GM12878 (cell line): ENCODE data around the gene USH2A. TPM values are rescaled to one million over a fixed set of nuclear protein-coding genes. Genes with fewer than 3 reads are reported as not detected.

Experiments
- ATAC-seq: fragments of 200-7000 bp; cut with Tn5 transposase; 3 replicates; pipeline ENCODE4 v1.9.1; 2020; ENCODE audit warnings: mild to moderate bottlenecking, moderate library complexity
- BruUV-seq: library from RNA; stranded (reverse); fragments of 400-500 nt; replicated peaks from 2 replicates; lab custom pipeline; 2021; lab: Mats Ljungman, UMichigan
- CTCF ChIA-PET: fragments of 300-600 bp; sonication (Branson Sonifier 250); formaldehyde crosslinking; extraction: SDS; loops from one replicate; lab custom pipeline; 2021; ENCODE audit warnings: inconsistent platforms; lab: Yijun Ruan, JAX
- POLR2A ChIA-PET: fragments of 350-600 bp; formaldehyde crosslinking; extraction: SDS; loops from one replicate; lab custom pipeline; 2021; ENCODE audit warnings: inconsistent platforms; lab: Charles Lee
- RAD21 ChIA-PET: fragments of 300-600 bp; sonication (Branson Sonifier 250); formaldehyde crosslinking; loops from one replicate; lab custom pipeline; 2023; ENCODE audit warnings: antibody characterized with exemption; ENCODE audit not compliant: unreplicated experiment; lab: Charles Lee
- SMC1A ChIA-PET: fragments of 300-600 bp; sonication (Branson Sonifier 250); formaldehyde crosslinking; loops from one replicate; lab custom pipeline; 2023; ENCODE audit not compliant: unreplicated experiment, uncharacterized antibody; lab: Charles Lee
- DNase-seq: peaks from one replicate; pipeline ENCODE4 v3.0.0-alpha.2; 2011; ENCODE audit warnings: low read depth, low spot score
- FAIRE-seq: peaks from 3 replicates; lab custom pipeline; 2011; peaks lifted over from hg19 to GRCh38; lab: Jason Lieb, UNC
- H2AFZ ChIP-seq: 2 replicates; pipeline ENCODE4 v1.6.0; 2011; ENCODE audit warnings: low read depth, low read length, control low read depth; ENCODE audit not compliant: control insufficient read depth
- H3K27ac ChIP-seq: 2 replicates; pipeline ENCODE4 v1.5.1; 2011; ENCODE audit warnings: control low read depth; ENCODE audit not compliant: control insufficient read depth, insufficient read depth
- H3K27me3 ChIP-seq, 2 experiments: replicated peaks in 1 of 2; 2 replicates each; pipeline versions ENCODE4 v1.6.0 to v1.6.1; 2011; ENCODE audit warnings: low read length in 1 of 2; ENCODE audit not compliant: control insufficient read depth in 2 of 2, insufficient read depth in 2 of 2
- H3K36me3 ChIP-seq, 2 experiments: 2 replicates each; pipeline ENCODE4 v1.5.1; 2011; ENCODE audit warnings: low read length in 1 of 2; ENCODE audit not compliant: control insufficient read depth in 2 of 2, insufficient read depth in 2 of 2
- H3K4me1 ChIP-seq: 2 replicates; pipeline ENCODE4 v1.6.1; 2011; ENCODE audit warnings: mild to moderate bottlenecking, low read length, moderate library complexity, mixed read lengths; ENCODE audit not compliant: control insufficient read depth, insufficient read depth
- H3K4me2 ChIP-seq: 2 replicates; pipeline ENCODE4 v1.6.0; 2011; ENCODE audit warnings: control low read depth; ENCODE audit not compliant: control insufficient read depth, insufficient read depth
- H3K4me3 ChIP-seq: fragments of 200-600 bp; sonication (generic); 2 replicates; pipeline ENCODE4 v1.5.1; 2016
- H3K79me2 ChIP-seq: 2 replicates; pipeline ENCODE4 v1.6.0; 2011; ENCODE audit warnings: low read length; ENCODE audit not compliant: control insufficient read depth, insufficient read depth
- H3K9ac ChIP-seq: 2 replicates; pipeline ENCODE4 v1.8.0; 2011; ENCODE audit warnings: low read length, control low read depth, mixed read lengths; ENCODE audit not compliant: control insufficient read depth, insufficient read depth
- H3K9me3 ChIP-seq: replicated peaks from 3 replicates; pipeline ENCODE4 v1.5.1; 2011; ENCODE audit warnings: mild to moderate bottlenecking, low read length; ENCODE audit not compliant: control insufficient read depth, insufficient read depth
- H4K20me1 ChIP-seq: 2 replicates; pipeline ENCODE4 v1.6.0; 2011; ENCODE audit not compliant: control insufficient read depth, insufficient read depth
- ESRRA ChIP-seq: IDR thresholded peaks from 2 replicates; pipeline ENCODE4 v1.6.1; 2012; ENCODE audit warnings: mild to moderate bottlenecking, low read length, improper control_type of control experiment
- FOS ChIP-seq: IDR thresholded peaks from 3 replicates; pipeline ENCODE4 v1.6.1; 2011; ENCODE audit warnings: borderline replicate concordance; ENCODE audit not compliant: insufficient read length; ENCODE audit errors: extremely low read depth
- GATAD2B ChIP-seq: fragments of 450-650 bp; conservative IDR thresholded peaks from 2 replicates; pipeline ENCODE4 v1.6.1; 2017; ENCODE audit warnings: low read depth, mild to moderate bottlenecking, moderate library complexity
- HDAC6 ChIP-seq: fragments of 200-600 bp; sonication (generic); IDR thresholded peaks from one replicate; pipeline ENCODE4 v1.8.0; 2017; ENCODE audit warnings: antibody characterized with exemption; ENCODE audit not compliant: unreplicated experiment
- LARP7 ChIP-seq: fragments of 450-650 bp; IDR thresholded peaks from 2 replicates; pipeline ENCODE4 v1.6.1; 2017; ENCODE audit warnings: mild to moderate bottlenecking
- SP1 ChIP-seq: IDR thresholded peaks from one replicate; pipeline ENCODE4 v1.6.1; 2011; ENCODE audit warnings: low read depth, low read length
- WRNIP1 ChIP-seq: IDR thresholded peaks from 2 replicates; pipeline ENCODE4 v1.6.1; 2011; ENCODE audit warnings: low read depth, low read length, improper control_type of control experiment, borderline replicate concordance
- ZNF24 ChIP-seq: fragments of 450-650 bp; IDR thresholded peaks from 2 replicates; pipeline ENCODE4 v1.6.1; 2017; ENCODE audit warnings: antibody characterized with exemption, mild to moderate bottlenecking
- ZNF622 ChIP-seq: fragments of 450-650 bp; IDR thresholded peaks from 2 replicates; pipeline ENCODE4 v1.6.1; 2017; ENCODE audit warnings: mild to moderate bottlenecking, inconsistent platforms
- whole genome bisulfite sequencing: methylation state at CpG from one replicate; pipeline ENCODE4 v1.1.6; 2016; ENCODE audit warnings: low lambda C conversion rate; ENCODE audit not compliant: insufficient replicate concordance, insufficient coverage; ENCODE audit errors: missing lambda C conversion rate; 5-methylcytosine and 5-hydroxymethylcytosine counted together
- in situ Hi-C: fragments of 300-500 bp; cut with MboI; formaldehyde crosslinking; loops from 9 replicates; pipeline ENCODE4 v1.14.3; 2018; ENCODE audit warnings: mixed read lengths
- intact Hi-C: fragments of 100-400 bp; cut with micrococcal nuclease; formaldehyde crosslinking; loops from one replicate; pipeline ENCODE4 v1.14.2; 2022; ENCODE audit not compliant: unreplicated experiment
- polyA plus RNA-seq, 11 experiments: library from polyadenylated mRNA; depleted of rRNA in 4 of 11; unstranded in 6 of 11; stranded (reverse) in 5 of 11; fragments of >200 nt; fragmentation: Nextera tagmentation in 4 of 11; fragmentation: Illumina TruSeq in 1 of 11; extraction: Ambion mirVana in 4 of 11; extraction: Trizol in 1 of 11; gene quantifications; 1 replicate in 1 of 11; 2 replicates in 10 of 11; pipeline versions ENCODE4 v1.2.1 to v1.2.3, GENCODE V29; 2011 to 2016; ENCODE audit warnings: inconsistent platforms in 2 of 11, missing spikeins in 2 of 11, low read depth in 1 of 11
- total RNA-seq, 4 experiments: library from RNA; depleted of rRNA in 3 of 4; stranded (reverse); fragments of >200 nt in 3 of 4; fragmentation: Illumina TruSeq in 1 of 4; extraction: Trizol in 1 of 4; gene quantifications; 2 replicates each; pipeline versions ENCODE4 v1.2.1 to v1.2.3, GENCODE V29; 2013 to 2021
- TF ChIP-seq, protein P1 (sequence below): IDR thresholded peaks from 2 replicates; pipeline ENCODE4 v1.6.1; 2012; ENCODE audit warnings: low read length, inconsistent platforms
- TF ChIP-seq, protein P2 (sequence below): IDR thresholded peaks from 2 replicates; pipeline ENCODE4 v1.6.1; 2012; ENCODE audit warnings: improper control_type of control experiment, low read depth, low read length; ENCODE audit not compliant: insufficient replicate concordance
- TF ChIP-seq, protein P3 (sequence below): fragments of 450-650 bp; IDR thresholded peaks from 2 replicates; pipeline ENCODE4 v1.6.1; 2017; ENCODE audit warnings: mild to moderate bottlenecking, low read depth, inconsistent platforms; ENCODE audit not compliant: poor library complexity, severe bottlenecking
- TF ChIP-seq, protein P4 (sequence below): IDR thresholded peaks from 2 replicates; pipeline ENCODE4 v1.6.1; 2011; ENCODE audit warnings: mild to moderate bottlenecking, low read depth, low read length, moderate library complexity; ENCODE audit not compliant: insufficient replicate concordance

The USH2A gene
- total and polyA plus RNA-seq, 10 of the 15 experiments (the other 5 are each of a cell fraction or from before 2014, with no cell fraction given) = under 0.01 to 0.20 (median 0.01) TPM; not detected in 2

DNA sequence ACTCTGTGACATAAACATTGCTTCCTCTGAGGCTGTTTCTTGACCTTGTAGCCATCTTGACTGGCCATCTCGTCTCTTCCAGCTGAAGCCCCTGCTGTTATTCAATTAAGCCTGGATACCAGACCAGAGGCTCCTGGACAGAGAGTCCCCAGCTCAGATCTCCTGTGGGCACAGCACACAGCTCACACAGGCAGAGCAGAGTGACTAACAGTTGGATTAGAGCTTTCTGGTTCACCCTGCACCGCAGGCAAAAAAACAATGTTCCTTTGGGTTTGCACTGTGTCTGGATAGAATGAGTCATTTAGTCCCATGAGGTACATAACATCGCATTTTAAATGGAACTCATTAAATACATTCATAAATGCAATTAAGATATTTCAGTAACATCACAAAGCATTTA, 33.4 kb upstream of the USH2A start:
- H3K27ac ChIP-seq = no peak overlapping the region
- no TSS peak for BruUV-seq
- POLR2A ChIA-PET = no interaction called here
- TF ChIP-seq ZNF24 = no peak
- no peak for TF ChIP-seq ESRRA
- no peak for TF ChIP-seq WRNIP1
- no peak for TF ChIP-seq SP1
- no peak for TF ChIP-seq GATAD2B
- no peak for TF ChIP-seq LARP7
- no peak for TF ChIP-seq FOS
- TF ChIP-seq, protein P1, sequence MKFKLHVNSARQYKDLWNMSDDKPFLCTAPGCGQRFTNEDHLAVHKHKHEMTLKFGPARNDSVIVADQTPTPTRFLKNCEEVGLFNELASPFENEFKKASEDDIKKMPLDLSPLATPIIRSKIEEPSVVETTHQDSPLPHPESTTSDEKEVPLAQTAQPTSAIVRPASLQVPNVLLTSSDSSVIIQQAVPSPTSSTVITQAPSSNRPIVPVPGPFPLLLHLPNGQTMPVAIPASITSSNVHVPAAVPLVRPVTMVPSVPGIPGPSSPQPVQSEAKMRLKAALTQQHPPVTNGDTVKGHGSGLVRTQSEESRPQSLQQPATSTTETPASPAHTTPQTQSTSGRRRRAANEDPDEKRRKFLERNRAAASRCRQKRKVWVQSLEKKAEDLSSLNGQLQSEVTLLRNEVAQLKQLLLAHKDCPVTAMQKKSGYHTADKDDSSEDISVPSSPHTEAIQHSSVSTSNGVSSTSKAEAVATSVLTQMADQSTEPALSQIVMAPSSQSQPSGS = no peak
- TF ChIP-seq, protein P2, sequence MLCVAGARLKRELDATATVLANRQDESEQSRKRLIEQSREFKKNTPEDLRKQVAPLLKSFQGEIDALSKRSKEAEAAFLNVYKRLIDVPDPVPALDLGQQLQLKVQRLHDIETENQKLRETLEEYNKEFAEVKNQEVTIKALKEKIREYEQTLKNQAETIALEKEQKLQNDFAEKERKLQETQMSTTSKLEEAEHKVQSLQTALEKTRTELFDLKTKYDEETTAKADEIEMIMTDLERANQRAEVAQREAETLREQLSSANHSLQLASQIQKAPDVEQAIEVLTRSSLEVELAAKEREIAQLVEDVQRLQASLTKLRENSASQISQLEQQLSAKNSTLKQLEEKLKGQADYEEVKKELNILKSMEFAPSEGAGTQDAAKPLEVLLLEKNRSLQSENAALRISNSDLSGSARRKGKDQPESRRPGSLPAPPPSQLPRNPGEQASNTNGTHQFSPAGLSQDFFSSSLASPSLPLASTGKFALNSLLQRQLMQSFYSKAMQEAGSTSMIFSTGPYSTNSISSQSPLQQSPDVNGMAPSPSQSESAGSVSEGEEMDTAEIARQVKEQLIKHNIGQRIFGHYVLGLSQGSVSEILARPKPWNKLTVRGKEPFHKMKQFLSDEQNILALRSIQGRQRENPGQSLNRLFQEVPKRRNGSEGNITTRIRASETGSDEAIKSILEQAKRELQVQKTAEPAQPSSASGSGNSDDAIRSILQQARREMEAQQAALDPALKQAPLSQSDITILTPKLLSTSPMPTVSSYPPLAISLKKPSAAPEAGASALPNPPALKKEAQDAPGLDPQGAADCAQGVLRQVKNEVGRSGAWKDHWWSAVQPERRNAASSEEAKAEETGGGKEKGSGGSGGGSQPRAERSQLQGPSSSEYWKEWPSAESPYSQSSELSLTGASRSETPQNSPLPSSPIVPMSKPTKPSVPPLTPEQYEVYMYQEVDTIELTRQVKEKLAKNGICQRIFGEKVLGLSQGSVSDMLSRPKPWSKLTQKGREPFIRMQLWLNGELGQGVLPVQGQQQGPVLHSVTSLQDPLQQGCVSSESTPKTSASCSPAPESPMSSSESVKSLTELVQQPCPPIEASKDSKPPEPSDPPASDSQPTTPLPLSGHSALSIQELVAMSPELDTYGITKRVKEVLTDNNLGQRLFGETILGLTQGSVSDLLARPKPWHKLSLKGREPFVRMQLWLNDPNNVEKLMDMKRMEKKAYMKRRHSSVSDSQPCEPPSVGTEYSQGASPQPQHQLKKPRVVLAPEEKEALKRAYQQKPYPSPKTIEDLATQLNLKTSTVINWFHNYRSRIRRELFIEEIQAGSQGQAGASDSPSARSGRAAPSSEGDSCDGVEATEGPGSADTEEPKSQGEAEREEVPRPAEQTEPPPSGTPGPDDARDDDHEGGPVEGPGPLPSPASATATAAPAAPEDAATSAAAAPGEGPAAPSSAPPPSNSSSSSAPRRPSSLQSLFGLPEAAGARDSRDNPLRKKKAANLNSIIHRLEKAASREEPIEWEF = no peak
- no peak for TF ChIP-seq HDAC6
- no peak for TF ChIP-seq ZNF622
- TF ChIP-seq, protein P3, sequence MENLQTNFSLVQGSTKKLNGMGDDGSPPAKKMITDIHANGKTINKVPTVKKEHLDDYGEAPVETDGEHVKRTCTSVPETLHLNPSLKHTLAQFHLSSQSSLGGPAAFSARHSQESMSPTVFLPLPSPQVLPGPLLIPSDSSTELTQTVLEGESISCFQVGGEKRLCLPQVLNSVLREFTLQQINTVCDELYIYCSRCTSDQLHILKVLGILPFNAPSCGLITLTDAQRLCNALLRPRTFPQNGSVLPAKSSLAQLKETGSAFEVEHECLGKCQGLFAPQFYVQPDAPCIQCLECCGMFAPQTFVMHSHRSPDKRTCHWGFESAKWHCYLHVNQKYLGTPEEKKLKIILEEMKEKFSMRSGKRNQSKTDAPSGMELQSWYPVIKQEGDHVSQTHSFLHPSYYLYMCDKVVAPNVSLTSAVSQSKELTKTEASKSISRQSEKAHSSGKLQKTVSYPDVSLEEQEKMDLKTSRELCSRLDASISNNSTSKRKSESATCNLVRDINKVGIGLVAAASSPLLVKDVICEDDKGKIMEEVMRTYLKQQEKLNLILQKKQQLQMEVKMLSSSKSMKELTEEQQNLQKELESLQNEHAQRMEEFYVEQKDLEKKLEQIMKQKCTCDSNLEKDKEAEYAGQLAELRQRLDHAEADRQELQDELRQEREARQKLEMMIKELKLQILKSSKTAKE = no peak
- TF ChIP-seq, protein P4, sequence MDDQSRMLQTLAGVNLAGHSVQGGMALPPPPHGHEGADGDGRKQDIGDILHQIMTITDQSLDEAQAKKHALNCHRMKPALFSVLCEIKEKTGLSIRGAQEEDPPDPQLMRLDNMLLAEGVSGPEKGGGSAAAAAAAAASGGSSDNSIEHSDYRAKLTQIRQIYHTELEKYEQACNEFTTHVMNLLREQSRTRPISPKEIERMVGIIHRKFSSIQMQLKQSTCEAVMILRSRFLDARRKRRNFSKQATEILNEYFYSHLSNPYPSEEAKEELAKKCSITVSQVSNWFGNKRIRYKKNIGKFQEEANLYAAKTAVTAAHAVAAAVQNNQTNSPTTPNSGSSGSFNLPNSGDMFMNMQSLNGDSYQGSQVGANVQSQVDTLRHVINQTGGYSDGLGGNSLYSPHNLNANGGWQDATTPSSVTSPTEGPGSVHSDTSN = no peak
- TF ChIP-seq, all 136 proteins: peak for 0
- H3K9me3 ChIP-seq = no peaks in the 10 kb centered on the region
- no peaks in the 10 kb centered on the region for H4K20me1 ChIP-seq
- ChIA-PET CTCF (no interaction called here), RAD21 (no interaction called here), SMC1A (no interaction called here)
- FAIRE-seq (no peak), DNase-seq (no peak), ATAC-seq (no peak)
- in situ Hi-C loops (no loop called here), intact Hi-C loops (no loop called here)
- no peak overlapping the region for H3K4me2 ChIP-seq
- no peaks in the 10 kb centered on the region for H3K36me3 ChIP-seq
- H3K27me3 ChIP-seq = no peaks in the 10 kb centered on the region
- WGBS = 8% methylated on average over 3 of the region's 3 CpGs
- no peak overlapping the region for H2AFZ ChIP-seq
- H3K79me2 ChIP-seq = no peaks in the 10 kb centered on the region
- H3K9ac ChIP-seq = no peak overlapping the region
- no peak overlapping the region for H3K4me3 ChIP-seq
- H3K4me1 ChIP-seq = no peaks in the 10 kb centered on the region
